ENCODE measurements around the gene LCN10. TPM values are rescaled to one million over a fixed set of nuclear protein-coding genes. Genes with fewer than 3 reads are reported as not detected.
A peak's percentile ranks its signal among the peaks of the same experiment; 100 is the strongest.
"Not testable (repeated sequence)": the region's sequence is repeated elsewhere in the genome, so short reads cannot be mapped to it uniquely, and the experiment has no call there.

LCN10 gene
- total RNA-seq (2014; rRNA removed; shearing (Covaris generic); ENCODE audit: low replicate concordance), result not detected in 2 replicates

GRCh38 chr9:136742591-136743391 lies at the start of gene LCN10:
TSS of gene LCN10 (minus strand) at chr9:136742940. CDS start at chr9:136742903, 37 bp downstream.
- no peak for DNase-seq
- Histone ChIP-seq H3K9me3 (no peaks in the 10 kb centered on the region), H3K36me3 (no peaks in the 10 kb centered on the region), H3K27me3 (no peaks in the 10 kb centered on the region), H3K4me3 (no peak within 1 kb of the TSS)

DNA sequence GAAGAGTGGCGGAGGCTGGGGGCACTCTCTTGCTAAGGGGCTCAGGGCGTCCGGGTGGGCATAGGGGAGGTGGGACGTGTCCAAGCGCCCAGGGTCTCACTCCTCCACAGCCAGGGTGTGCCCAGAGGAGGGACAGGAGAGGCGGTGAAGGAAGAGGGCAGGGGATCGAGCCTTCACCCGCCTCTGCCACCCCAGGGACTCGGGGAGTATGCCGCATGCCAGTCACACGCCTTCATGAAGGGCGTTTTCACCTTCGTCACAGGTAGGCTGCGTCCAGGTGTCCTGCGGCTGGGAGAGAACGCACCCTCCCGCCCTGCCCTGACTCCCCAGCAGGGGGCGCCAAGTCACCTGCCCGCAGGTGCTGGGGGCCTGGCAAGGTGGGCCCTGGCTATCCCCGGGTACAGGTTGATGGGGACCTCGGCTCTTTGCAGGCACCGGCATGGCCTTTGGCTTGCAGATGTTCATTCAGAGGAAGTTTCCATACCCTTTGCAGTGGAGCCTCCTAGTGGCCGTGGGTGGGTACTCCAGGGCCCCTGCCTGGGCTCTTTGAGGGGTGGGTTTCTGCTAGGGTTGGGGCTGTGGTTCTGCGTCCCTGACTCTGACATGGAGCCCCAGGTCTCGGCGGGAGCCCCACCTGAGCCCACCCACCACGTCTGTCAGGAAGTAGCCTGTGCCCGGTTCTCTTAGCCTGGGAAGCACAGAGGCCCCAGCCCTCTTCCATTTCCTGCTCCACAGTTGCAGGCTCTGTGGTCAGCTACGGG lies 49.0 kb upstream of the LCN10 start:
- DNase-seq, result peak; percentile 34
- Histone ChIP-seq H3K9me3 (no peaks in the 10 kb centered on the region), H3K36me3 (peaks cover 3% of the 10 kb centered on the region), H3K4me3 (peak overlapping the region; percentile 81), H3K27me3 (peaks cover 4% of the 10 kb centered on the region; the same call in 1 of the 2 replicates)

GRCh38 chr9:136790640-136791515 lies 48.1 kb upstream of the LCN10 start, which contains the start of gene TMEM141:
TSS of gene TMEM141 (plus strand) at chr9:136791344. CDS start at chr9:136791371, 27 bp downstream.
- no peaks in the 10 kb centered on the region for H3K9me3 ChIP-seq
- peaks cover 3% of the 10 kb centered on the region for H3K36me3 ChIP-seq
- peaks cover under 1% of the 10 kb centered on the region; the same call in 1 of the 2 replicates for H3K27me3 ChIP-seq
- peak within 1 kb of the TSS; percentile 81 for H3K4me3 ChIP-seq
- DNase-seq, result peak; percentile 99

DNA sequence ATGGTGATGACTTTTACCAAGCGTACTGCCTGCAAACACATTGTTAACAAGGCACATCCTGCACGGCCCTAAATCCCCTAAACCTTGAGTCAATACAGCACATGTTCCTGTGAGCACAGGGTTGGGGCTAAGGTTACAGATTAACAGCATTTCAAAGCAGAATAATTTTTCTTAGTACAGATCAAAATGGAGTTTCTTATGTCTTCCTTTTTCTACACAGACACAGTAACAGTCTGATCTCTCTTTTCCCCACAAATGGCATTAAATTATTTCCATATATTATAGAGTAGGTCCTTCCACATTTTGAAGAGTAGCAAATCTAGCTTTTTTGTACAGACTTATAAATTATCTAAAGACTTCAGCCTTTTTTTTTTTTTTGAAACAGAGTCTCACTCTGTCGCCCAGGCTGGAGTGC lies 46.8 kb upstream of the LCN10 start:
- peaks cover 3% of the 10 kb centered on the region for H3K36me3 ChIP-seq
- no peak for DNase-seq
- no peaks in the 10 kb centered on the region for H3K9me3 ChIP-seq
- H3K27me3 ChIP-seq, result no peaks in the 10 kb centered on the region
- no peak overlapping the region for H3K4me3 ChIP-seq

- DNase-seq, H3K4me3 ChIP-seq, H3K27me3 ChIP-seq, H3K36me3 ChIP-seq, H3K9me3 ChIP-seq: not testable (repeated sequence)
These were observed 46.1 kb upstream of the LCN10 start for GRCh38 chr9:136788644-136789522.

DNA sequence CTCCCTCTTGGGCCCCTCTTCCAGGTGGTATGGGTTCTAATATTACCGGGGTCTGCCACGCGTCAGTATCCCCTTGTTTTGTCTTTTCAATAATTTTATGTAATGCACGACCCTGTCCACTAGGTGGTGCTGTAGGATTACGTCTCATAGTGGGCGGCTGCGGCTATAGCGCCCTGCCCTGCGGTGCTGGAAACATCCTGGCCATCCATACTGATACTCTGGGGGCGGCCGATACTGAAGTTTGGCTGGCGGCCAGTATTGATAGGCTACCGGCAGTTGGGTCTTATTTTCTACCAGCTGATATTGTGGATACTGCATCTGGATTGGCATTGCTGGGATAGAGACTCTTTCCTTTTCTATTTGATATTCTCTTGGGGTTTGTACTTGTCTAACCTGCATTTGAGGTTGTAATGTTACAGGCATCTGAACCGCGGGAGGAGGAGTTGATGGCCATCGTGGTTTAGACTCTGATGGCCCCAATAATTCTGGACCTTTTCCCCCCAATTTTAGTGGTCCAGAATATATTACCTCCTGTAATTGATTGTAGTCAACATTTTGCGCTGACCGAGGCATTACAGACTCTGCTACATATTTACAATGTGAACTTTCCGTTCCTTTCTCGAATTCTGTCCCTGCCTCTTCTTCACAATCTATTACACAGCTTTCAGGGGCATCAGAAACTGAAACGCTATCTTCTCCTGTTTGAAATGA lies 45.1 kb upstream of the LCN10 start:
- peak; percentile 39 for DNase-seq
- no peaks in the 10 kb centered on the region for H3K9me3 ChIP-seq
- no peak overlapping the region for H3K4me3 ChIP-seq
- H3K27me3 ChIP-seq, result no peaks in the 10 kb centered on the region
- H3K36me3 ChIP-seq, result peaks cover 3% of the 10 kb centered on the region

- not testable (repeated sequence) for H3K27me3 ChIP-seq, DNase-seq, H3K9me3 ChIP-seq, H3K4me3 ChIP-seq, H3K36me3 ChIP-seq
These were observed 44.2 kb upstream of the LCN10 start for GRCh38 chr9:136786983-136787382.

GRCh38 chr9:136786451-136786850 lies 43.7 kb upstream of the LCN10 start:
- Histone ChIP-seq H3K4me3 (no peak overlapping the region), H3K9me3 (no peaks in the 10 kb centered on the region), H3K27me3 (no peaks in the 10 kb centered on the region; the same call in 1 of the 2 replicates), H3K36me3 (no peaks in the 10 kb centered on the region)
- no peak for DNase-seq

GRCh38 chr9:136785565-136786355 lies 43.0 kb upstream of the LCN10 start:
- not testable (repeated sequence) for H3K27me3 ChIP-seq, H3K36me3 ChIP-seq, H3K4me3 ChIP-seq, DNase-seq, H3K9me3 ChIP-seq

DNA sequence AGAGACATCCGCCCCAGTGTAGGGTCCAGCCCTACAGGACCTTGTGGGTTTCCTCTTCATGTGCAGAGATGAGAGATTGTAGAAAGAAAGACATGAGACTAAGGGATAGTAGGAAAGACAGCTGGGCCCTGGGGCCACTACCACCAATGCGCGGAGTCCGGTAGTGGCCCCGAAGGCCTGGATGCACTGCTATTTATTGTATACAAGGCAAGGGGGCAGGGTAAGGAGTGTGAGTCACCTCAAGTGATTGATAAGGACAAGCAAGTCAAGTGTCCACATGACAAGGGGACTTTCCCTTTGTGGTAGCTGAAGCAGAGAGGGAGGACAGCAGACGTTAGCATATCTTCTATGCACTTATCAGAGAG lies 42.2 kb upstream of the LCN10 start:
- Histone ChIP-seq H3K9me3 (no peaks in the 10 kb centered on the region), H3K4me3 (no peak overlapping the region), H3K27me3 (no peaks in the 10 kb centered on the region; the same call in 1 of the 2 replicates), H3K36me3 (no peaks in the 10 kb centered on the region)
- no peak for DNase-seq

- Histone ChIP-seq H3K4me3 (no peak overlapping the region), H3K27me3 (peaks cover 1% of the 10 kb centered on the region; the same call in 1 of the 2 replicates), H3K36me3 (no peaks in the 10 kb centered on the region), H3K9me3 (no peaks in the 10 kb centered on the region)
- DNase-seq, result no peak
These were observed 41.7 kb upstream of the LCN10 start for GRCh38 chr9:136784249-136784996.

DNA sequence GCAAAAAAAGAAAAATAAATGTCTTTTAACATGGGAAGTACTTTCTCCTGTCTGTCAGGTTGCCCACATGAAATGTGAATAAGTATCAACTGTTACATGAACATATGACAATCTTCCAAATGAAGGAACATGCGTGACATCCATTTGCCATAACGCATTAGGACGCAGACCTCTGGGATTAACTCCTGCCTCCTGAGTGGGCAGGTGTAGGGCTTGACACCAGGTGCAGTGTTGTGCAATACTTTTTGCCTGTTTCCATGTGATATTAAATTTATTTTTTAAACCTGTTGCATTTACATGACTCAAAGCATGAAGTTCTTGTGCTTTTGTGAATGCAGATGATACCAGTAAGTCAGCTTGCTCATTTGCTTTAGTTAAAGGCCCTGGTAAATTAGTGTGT lies 39.7 kb upstream of the LCN10 start:
- DNase-seq, result no peak
- Histone ChIP-seq H3K4me3 (no peak overlapping the region), H3K27me3 (peaks cover 2% of the 10 kb centered on the region; the same call in 1 of the 2 replicates), H3K9me3 (no peaks in the 10 kb centered on the region), H3K36me3 (no peaks in the 10 kb centered on the region)

DNA sequence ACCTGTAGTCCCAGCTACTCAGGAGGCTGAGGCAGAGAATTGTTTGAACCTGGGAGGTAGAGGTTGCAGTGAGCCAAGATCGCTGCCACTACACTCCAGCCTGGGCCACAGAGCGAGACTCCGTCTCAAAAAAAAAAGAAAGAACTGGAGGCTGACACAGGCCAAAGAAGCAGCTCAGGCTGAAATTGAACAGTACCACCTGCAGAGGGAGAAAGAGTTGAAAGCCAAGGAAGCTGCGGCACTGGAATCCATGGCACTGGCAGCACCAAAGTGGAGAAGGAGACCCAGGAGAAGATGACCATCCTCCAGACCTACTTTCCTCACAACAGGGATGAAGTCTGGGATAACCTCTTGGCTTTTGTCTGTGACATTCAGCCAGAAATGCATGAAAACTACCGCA lies 37.1 kb upstream of the LCN10 start:
- H3K36me3 ChIP-seq, result no peaks in the 10 kb centered on the region
- H3K4me3 ChIP-seq, result no peak overlapping the region
- peaks cover 2% of the 10 kb centered on the region; the same call in 1 of the 2 replicates for H3K27me3 ChIP-seq
- H3K9me3 ChIP-seq, result no peaks in the 10 kb centered on the region
- no peak for DNase-seq

GRCh38 chr9:136777359-136777758 lies 34.6 kb upstream of the LCN10 start:
- DNase-seq, result no peak
- Histone ChIP-seq H3K36me3 (no peaks in the 10 kb centered on the region), H3K27me3 (peaks cover 2% of the 10 kb centered on the region; the same call in 1 of the 2 replicates), H3K9me3 (peaks cover 7% of the 10 kb centered on the region; the same call in 1 of the 2 replicates), H3K4me3 (no peak overlapping the region)
